Measurements from ENCODE around the gene CRIM1. TPM values are rescaled to one million over a fixed set of nuclear protein-coding genes. Genes with fewer than 3 reads are reported as not detected.

Gene CRIM1
- total and polyA plus RNA-seq, 7 donors: 10.2 to 68.1 (median 53.1) TPM

DNA sequence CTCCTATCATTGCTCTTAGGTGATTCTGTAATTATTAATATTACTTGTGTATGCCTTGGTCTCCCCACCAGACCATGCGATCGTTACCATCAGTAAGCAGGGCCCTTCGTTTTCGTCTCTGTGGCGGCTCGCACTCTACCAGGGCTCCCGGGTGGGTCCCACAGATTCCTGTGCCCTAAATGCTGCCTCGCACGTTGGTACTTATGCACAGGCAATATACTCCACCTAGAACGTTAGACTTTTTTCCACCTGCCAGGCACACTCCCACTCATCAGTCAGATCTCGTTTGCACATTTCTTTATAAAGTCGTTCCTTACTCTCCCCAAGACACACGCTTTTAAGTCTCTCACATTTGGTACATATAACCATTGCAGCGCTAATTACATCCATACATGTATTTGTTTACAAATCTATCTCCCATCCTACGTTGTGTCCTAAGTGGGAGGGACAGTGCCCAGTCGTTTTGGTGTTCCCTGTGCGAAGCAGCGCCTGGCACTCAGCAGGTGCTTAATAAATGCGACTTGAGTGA lies 241.5 kb downstream of the CRIM1 start:
- 23 to 28% (median 26%) methylated on average over 19 of the region's 19 CpGs for WGBS, 3 donors
- ATAC-seq (peak in 2 of 4 donors; percentile 52 to 65), DNase-seq (no peak)
- Histone ChIP-seq H3K36me3 (ENCODE audit: insufficient read depth in 1 of 2, low read depth in 1 of 2) (peaks cover 0 to 3% of the 10 kb centered on the region in 2 donors), H3K4me3 (peak overlapping the region; percentile 99), H3K27ac (peak overlapping the region; percentile 97), H3K9me3 (no peaks in the 10 kb centered on the region), H3K27me3 (ENCODE audit: insufficient read depth in 3 of 3, low read length in 2 of 3) (no peaks in the 10 kb centered on the region), H3K4me1 (peaks cover 28% of the 10 kb centered on the region)
- intact Hi-C loops (cut with DNase I): loop anchor here (2.0 to 10.0 kb wide), 4 partner anchors 54 to 242 kb away; partner anchors contain the start of gene CRIM1 (in 1 of the 2)
- no peak for TF ChIP-seq CTCF (IDR thresholded peaks at IDR 0.05)

- Histone ChIP-seq H3K36me3 (ENCODE audit: insufficient read depth in 1 of 2, low read depth in 1 of 2) (peaks cover 0 to 3% of the 10 kb centered on the region in 2 donors), H3K9me3 (no peaks in the 10 kb centered on the region), H3K4me3 (peak within 1 kb of the TSS; percentile 99), H3K27me3 (ENCODE audit: insufficient read depth in 3 of 3, low read length in 2 of 3) (no peaks in the 10 kb centered on the region), H3K27ac (peak within 1 kb of the TSS; percentile 97), H3K4me1 (peaks cover 28% of the 10 kb centered on the region)
- DNase-seq (peak; percentile 81 to 91), ATAC-seq (peak; percentile 92 to 96 (median 94))
- TF ChIP-seq CTCF (IDR thresholded peaks at IDR 0.05): no peak
- intact Hi-C loops (cut with DNase I): loop anchor here (2.0 to 10.0 kb wide), 4 partner anchors 53 to 243 kb away; partner anchors contain the start of gene CRIM1 (in 1 of the 2)
- 0 to 2% (median 0%) methylated on average over 38 to 81 of the region's 81 CpGs for WGBS, 3 donors
Measured at GRCh38 chr2:36597532-36598377, 242.2 kb downstream of the CRIM1 start, which contains the start of gene FEZ2. TSS of gene FEZ2 (minus strand) at chr2:36598168. CDS start at chr2:36598142, 26 bp downstream.

Other genes starting within 250 kb of the CRIM1 start
- gene FEZ2, start 242.4 kb downstream of the CRIM1 start, total RNA-seq: 100 to 1,000 TPM in 3 of 4 donors, 10 to 100 TPM in 1; 61.5 to 291 (median 181) TPM
- gene FEZ2, start 242.4 kb downstream of the CRIM1 start, polyA plus RNA-seq: 100 to 1,000 TPM in 2 of 3 donors, 10 to 100 TPM in 1; 69.0 to 240 (median 151) TPM